Astrocyte (in vitro differentiated cells and primary cell): ENCODE measurements around the gene HNRNPC. TPM values are rescaled to one million over a fixed set of nuclear protein-coding genes. Genes with fewer than 3 reads are reported as not detected.

Experiments
- DNase-seq: peaks from one replicate; pipeline ENCODE4 v3.0.0-alpha.2; 2010; ENCODE audit warnings: low read depth
- FAIRE-seq: peaks from 2 replicates; lab custom pipeline; 2011; peaks lifted over from hg19 to GRCh38; lab: Jason Lieb, UNC
- H2AFZ ChIP-seq: 2 replicates; pipeline ENCODE4 v1.6.0; 2012; ENCODE audit warnings: low read depth, low read length, inconsistent platforms
- H3K27ac ChIP-seq: 2 replicates; pipeline ENCODE4 v1.5.1; 2011; ENCODE audit warnings: low read depth, low read length, inconsistent platforms
- H3K27me3 ChIP-seq: 2 replicates; pipeline ENCODE4 v1.6.0; 2011; ENCODE audit warnings: low read length, inconsistent platforms; ENCODE audit not compliant: insufficient read depth
- H3K36me3 ChIP-seq: 2 replicates; pipeline ENCODE4 v1.5.1; 2011; ENCODE audit warnings: low read length, inconsistent platforms; ENCODE audit not compliant: insufficient read depth
- H3K4me1 ChIP-seq: 2 replicates; pipeline ENCODE4 v1.5.1; 2011; ENCODE audit warnings: low read length, inconsistent platforms; ENCODE audit not compliant: insufficient read depth
- H3K4me2 ChIP-seq: 2 replicates; pipeline ENCODE4 v1.6.0; 2012; ENCODE audit warnings: low read length, inconsistent platforms
- H3K4me3 ChIP-seq: 2 replicates; pipeline ENCODE4 v1.5.1; 2011; ENCODE audit warnings: low read depth, mild to moderate bottlenecking, low read length, inconsistent platforms; ENCODE audit not compliant: insufficient read depth
- H3K79me2 ChIP-seq: 2 replicates; pipeline ENCODE4 v1.6.0; 2012; ENCODE audit warnings: mild to moderate bottlenecking, low read length, inconsistent platforms; ENCODE audit not compliant: insufficient read depth
- H3K9ac ChIP-seq: 2 replicates; pipeline ENCODE4 v1.6.0; 2012; ENCODE audit warnings: mild to moderate bottlenecking, low read length, inconsistent platforms
- H3K9me3 ChIP-seq: 2 replicates; pipeline ENCODE4 v1.5.1; 2012; ENCODE audit warnings: low read depth, mild to moderate bottlenecking, low read length, inconsistent platforms; ENCODE audit not compliant: insufficient read depth
- H4K20me1 ChIP-seq: 2 replicates; pipeline ENCODE4 v1.6.0; 2012; ENCODE audit warnings: low read length, inconsistent platforms; ENCODE audit not compliant: insufficient read depth
- H3K27ac Mint-ChIP-seq: one replicate; pipeline ENCODE4 v1.8.0; 2021; ENCODE audit warnings: mild to moderate bottlenecking, mixed read lengths; ENCODE audit not compliant: unreplicated experiment
- H3K27me3 Mint-ChIP-seq: one replicate; pipeline ENCODE4 v1.8.0; 2021; ENCODE audit warnings: low read depth, mixed read lengths; ENCODE audit not compliant: unreplicated experiment
- H3K36me3 Mint-ChIP-seq: one replicate; pipeline ENCODE4 v1.8.0; 2021; ENCODE audit warnings: low read depth, mixed read lengths; ENCODE audit not compliant: unreplicated experiment
- H3K4me1 Mint-ChIP-seq: one replicate; pipeline ENCODE4 v1.8.0; 2021; ENCODE audit warnings: low read depth, mixed read lengths; ENCODE audit not compliant: unreplicated experiment
- H3K4me3 Mint-ChIP-seq: one replicate; pipeline ENCODE4 v1.8.0; 2021; ENCODE audit warnings: mild to moderate bottlenecking, moderate library complexity, mixed read lengths; ENCODE audit not compliant: unreplicated experiment
- H3K9me3 Mint-ChIP-seq: one replicate; pipeline ENCODE4 v1.8.0; 2021; ENCODE audit warnings: mild to moderate bottlenecking, mixed read lengths; ENCODE audit not compliant: unreplicated experiment
- EZH2 ChIP-seq: IDR thresholded peaks from 2 replicates; pipeline ENCODE4 v1.6.1; 2012; ENCODE audit warnings: mild to moderate bottlenecking, low read length, inconsistent platforms; ENCODE audit not compliant: insufficient read depth
- total RNA-seq: library from RNA; stranded (reverse); gene quantifications from 2 replicates; pipeline ENCODE4 v1.2.1, GENCODE V29; 2021
- TF ChIP-seq, protein P1 (sequence below): IDR thresholded peaks from 2 replicates; pipeline ENCODE4 v1.5.1; 2011; ENCODE audit warnings: low read depth, mild to moderate bottlenecking, inconsistent platforms, low read length, moderate library complexity; ENCODE audit not compliant: insufficient read depth

Gene HNRNPC
- total RNA-seq, 1 donor from 2014 or later: 525 TPM

GRCh38 chr14:21233457-21234076, 35.7 kb downstream of the HNRNPC start:
- DNase-seq: no peak
- H4K20me1 ChIP-seq: peaks cover 98% of the 10 kb centered on the region
- no peaks in the 10 kb centered on the region for H3K4me1 ChIP-seq
- peaks cover 38% of the 10 kb centered on the region for H3K4me1 Mint-ChIP-seq
- no peaks in the 10 kb centered on the region for H3K9me3 ChIP-seq
- no peak overlapping the region for H3K4me3 ChIP-seq
- peak overlapping the region; percentile 6 for H3K27ac Mint-ChIP-seq
- no peak overlapping the region for H2AFZ ChIP-seq
- no peaks in the 10 kb centered on the region for H3K9me3 Mint-ChIP-seq
- no peak overlapping the region for H3K4me2 ChIP-seq
- no peaks in the 10 kb centered on the region for H3K27me3 ChIP-seq
- H3K9ac ChIP-seq: no peak overlapping the region
- H3K27me3 Mint-ChIP-seq: no peaks in the 10 kb centered on the region
- peaks cover 10% of the 10 kb centered on the region for H3K36me3 Mint-ChIP-seq
- no peak overlapping the region for H3K4me3 Mint-ChIP-seq
- H3K36me3 ChIP-seq: peaks cover 61% of the 10 kb centered on the region
- TF ChIP-seq EZH2: no peak
- TF ChIP-seq, protein P1, sequence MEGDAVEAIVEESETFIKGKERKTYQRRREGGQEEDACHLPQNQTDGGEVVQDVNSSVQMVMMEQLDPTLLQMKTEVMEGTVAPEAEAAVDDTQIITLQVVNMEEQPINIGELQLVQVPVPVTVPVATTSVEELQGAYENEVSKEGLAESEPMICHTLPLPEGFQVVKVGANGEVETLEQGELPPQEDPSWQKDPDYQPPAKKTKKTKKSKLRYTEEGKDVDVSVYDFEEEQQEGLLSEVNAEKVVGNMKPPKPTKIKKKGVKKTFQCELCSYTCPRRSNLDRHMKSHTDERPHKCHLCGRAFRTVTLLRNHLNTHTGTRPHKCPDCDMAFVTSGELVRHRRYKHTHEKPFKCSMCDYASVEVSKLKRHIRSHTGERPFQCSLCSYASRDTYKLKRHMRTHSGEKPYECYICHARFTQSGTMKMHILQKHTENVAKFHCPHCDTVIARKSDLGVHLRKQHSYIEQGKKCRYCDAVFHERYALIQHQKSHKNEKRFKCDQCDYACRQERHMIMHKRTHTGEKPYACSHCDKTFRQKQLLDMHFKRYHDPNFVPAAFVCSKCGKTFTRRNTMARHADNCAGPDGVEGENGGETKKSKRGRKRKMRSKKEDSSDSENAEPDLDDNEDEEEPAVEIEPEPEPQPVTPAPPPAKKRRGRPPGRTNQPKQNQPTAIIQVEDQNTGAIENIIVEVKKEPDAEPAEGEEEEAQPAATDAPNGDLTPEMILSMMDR: peak; percentile 13
- peaks cover 99% of the 10 kb centered on the region for H3K79me2 ChIP-seq
- no peak overlapping the region for H3K27ac ChIP-seq
- no peak for FAIRE-seq

DNA sequence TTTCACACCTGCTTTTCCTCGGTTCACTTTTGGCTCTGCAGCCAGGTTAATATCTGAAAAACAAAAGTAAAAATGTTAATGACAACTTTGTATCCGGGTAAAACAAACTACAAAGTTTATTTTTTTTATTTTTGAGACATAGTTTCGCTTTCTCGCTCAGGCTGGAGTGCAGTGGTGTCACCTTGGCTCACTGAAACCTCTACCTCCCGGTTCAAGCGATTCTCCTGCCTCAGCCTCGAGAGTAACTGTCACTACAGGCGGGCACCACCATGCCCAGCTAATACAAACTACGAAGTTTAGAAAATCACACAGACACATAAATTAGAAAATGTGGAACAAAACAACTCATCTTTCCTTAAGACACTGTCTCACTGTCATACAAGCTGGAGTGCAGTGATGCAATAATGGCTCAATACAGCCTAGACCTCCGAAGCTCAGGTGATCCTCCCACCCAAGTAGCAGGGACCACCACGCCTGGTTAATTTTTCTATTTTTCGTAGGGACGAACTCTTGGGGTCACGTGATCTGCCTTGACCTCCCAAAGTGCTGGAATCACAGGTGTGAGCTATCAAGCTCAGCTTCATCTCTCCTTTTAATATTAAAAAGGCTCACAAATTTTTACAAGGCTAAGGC, 38.1 kb downstream of the HNRNPC start:
- Mint-ChIP-seq H3K27me3 (no peaks in the 10 kb centered on the region), H3K36me3 (peaks cover 19% of the 10 kb centered on the region), H3K27ac (peak overlapping the region; percentile 70), H3K4me3 (peak overlapping the region; percentile 27), H3K4me1 (peaks cover 39% of the 10 kb centered on the region), H3K9me3 (no peaks in the 10 kb centered on the region)
- FAIRE-seq: no peak
- Histone ChIP-seq H3K27me3 (no peaks in the 10 kb centered on the region), H2AFZ (no peak overlapping the region), H3K27ac (no peak overlapping the region), H3K36me3 (peaks cover 77% of the 10 kb centered on the region), H3K4me3 (no peak overlapping the region), H4K20me1 (peaks cover 98% of the 10 kb centered on the region), H3K4me1 (no peaks in the 10 kb centered on the region), H3K9ac (no peak overlapping the region), H3K9me3 (no peaks in the 10 kb centered on the region), H3K4me2 (no peak overlapping the region), H3K79me2 (peaks cover 99% of the 10 kb centered on the region)
- TF ChIP-seq, protein P1: no peak
- no peak for TF ChIP-seq EZH2
- DNase-seq: no peak

- peaks cover 77% of the 10 kb centered on the region for H3K36me3 ChIP-seq
- FAIRE-seq (no peak), DNase-seq (no peak)
- Mint-ChIP-seq H3K36me3 (peaks cover 19% of the 10 kb centered on the region), H3K4me3 (no peak overlapping the region), H3K27me3 (no peaks in the 10 kb centered on the region), H3K9me3 (no peaks in the 10 kb centered on the region), H3K27ac (no peak overlapping the region), H3K4me1 (peaks cover 30% of the 10 kb centered on the region)
- H3K27ac ChIP-seq: no peak overlapping the region
- no peak overlapping the region for H3K9ac ChIP-seq
- peaks cover 98% of the 10 kb centered on the region for H4K20me1 ChIP-seq
- no peaks in the 10 kb centered on the region for H3K9me3 ChIP-seq
- H3K4me3 ChIP-seq: no peak overlapping the region
- no peaks in the 10 kb centered on the region for H3K27me3 ChIP-seq
- no peak overlapping the region for H3K4me2 ChIP-seq
- peaks cover 99% of the 10 kb centered on the region for H3K79me2 ChIP-seq
- TF ChIP-seq, protein P1: no peak
- TF ChIP-seq EZH2: no peak
- H2AFZ ChIP-seq: no peak overlapping the region
- no peaks in the 10 kb centered on the region for H3K4me1 ChIP-seq
These were observed 39.4 kb downstream of the HNRNPC start for GRCh38 chr14:21229821-21230220.
